ELF-1 (cell line): ENCODE data around the gene KCTD17.

Experiments
- DNase-seq: peaks from one replicate; pipeline ENCODE4 v3.0.0-alpha.2; 2016; ENCODE audit warnings: low read depth, low spot score

Gene KCTD17

GRCh38 chr22:37103656-37104452 is 52.3 kb downstream of the KCTD17 start:
- no peak for DNase-seq

DNA sequence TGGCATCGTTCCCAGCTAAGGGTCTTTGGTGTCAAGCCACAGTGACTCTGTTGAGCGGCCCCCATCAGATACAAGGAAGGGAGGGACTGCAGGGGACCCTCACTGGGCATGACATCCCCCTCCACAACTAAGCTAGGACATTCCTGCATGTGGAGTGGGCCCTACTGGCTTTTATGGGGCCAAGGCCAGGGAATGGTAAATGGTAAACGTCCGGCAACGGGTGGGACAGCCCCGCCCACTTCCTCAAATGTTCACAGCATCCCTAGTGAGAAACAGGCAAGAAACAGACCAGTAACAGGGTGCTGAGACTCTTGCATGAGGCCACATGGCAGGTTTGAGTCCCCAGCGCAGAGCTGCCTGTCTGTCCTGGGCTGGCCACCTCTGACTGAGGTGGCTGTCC is 53.6 kb downstream of the KCTD17 start:
- no peak for DNase-seq

GRCh38 chr22:37105990-37106389 is 54.4 kb downstream of the KCTD17 start:
- no peak for DNase-seq

GRCh38 chr22:37107816-37108621 is 56.5 kb downstream of the KCTD17 start:
- no peak for DNase-seq

DNA sequence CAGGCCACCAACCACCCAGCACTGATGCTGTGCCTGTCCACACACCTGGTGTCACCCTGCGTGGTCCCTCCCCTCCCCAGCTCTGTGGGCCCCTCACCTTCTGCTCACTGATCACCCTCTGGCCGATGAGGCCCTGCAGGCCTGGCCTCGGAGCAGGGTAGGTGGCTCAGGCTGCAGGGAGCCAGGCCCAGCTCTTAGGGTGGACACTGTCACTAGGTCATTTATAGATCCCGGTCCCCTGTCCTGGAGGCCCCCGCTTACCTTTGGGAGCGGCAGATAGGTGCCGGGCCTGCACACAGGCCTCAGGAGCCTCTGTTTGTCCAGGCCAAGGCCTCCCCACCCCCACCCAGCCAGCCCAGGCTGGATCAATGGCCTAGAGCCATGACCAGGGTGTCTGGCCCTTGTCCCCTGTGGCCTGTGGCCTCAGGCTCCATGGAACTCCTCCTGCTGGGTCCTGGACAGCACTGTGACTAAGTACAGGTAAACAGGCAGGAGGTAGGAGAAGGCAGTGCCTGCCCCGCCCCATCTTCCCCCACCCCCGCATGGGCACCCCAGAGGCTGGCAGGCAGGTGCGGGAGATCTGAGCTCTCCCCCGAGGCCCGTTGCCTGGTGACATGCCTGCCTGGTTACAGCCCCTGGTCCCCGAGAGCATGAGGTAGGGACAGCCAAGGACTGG is 57.8 kb downstream of the KCTD17 start, which contains the start of gene TMPRSS6:
TSS of gene TMPRSS6 (minus strand) at position 472 of the 676 bp plus-strand sequence. CDS start 6,296 bp downstream, outside the sequence.
- DNase-seq, result peak; percentile 56

DNA sequence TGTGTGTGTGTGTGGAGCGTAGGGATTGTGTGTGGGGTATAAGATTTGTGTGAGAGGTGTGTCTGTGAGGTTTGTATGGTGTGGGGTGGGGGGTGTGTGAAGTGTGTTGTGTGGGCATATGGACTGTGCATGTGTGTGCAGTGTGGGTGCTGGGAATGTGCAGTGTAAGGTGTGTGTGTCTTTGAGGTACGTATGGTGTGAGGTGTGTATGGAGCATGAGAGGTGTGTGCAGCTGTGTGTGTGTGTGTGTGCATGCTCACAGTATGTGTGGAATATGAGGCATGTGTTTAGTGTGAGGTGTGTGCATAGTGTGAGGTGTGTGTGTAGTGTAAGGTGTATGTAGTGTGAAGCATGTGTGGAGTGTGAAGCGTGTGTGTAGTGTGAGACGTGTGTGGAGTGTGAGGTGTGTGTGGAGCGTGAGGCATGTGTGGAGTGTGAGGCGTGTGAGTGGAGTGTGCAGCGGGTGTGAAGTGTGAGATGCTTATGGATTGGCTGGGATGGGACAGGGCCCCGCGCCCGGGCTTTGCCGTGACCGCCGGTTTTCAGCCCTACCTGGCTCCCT is 59.7 kb downstream of the KCTD17 start:
- no peak for DNase-seq

- DNase-seq, result no peak
Measured at GRCh38 chr22:37112084-37112728, 60.7 kb downstream of the KCTD17 start.
